DOHH2 (cell line): ENCODE measurements around the gene TMEM80.

Experiments
- H3F3A ChIP-seq: fragments of 200-600 bp; sonication (generic), shearing (Covaris generic); 2 replicates; pipeline ENCODE4 v1.6.0; 2016; ENCODE audit warnings: antibody characterized with exemption, mild to moderate bottlenecking; ENCODE audit not compliant: control insufficient read depth, insufficient read depth
- H3K27ac ChIP-seq: fragments of 200-600 bp; sonication (generic); 2 replicates; pipeline ENCODE4 v1.5.1; 2014; ENCODE audit warnings: low read depth, mild to moderate bottlenecking, low read length, moderate library complexity
- H3K27me3 ChIP-seq: fragments of 200-600 bp; sonication (generic); 2 replicates; pipeline ENCODE4 v1.6.1; 2014; ENCODE audit warnings: mild to moderate bottlenecking, low read length, mixed read lengths; ENCODE audit not compliant: control insufficient read depth
- H3K36me3 ChIP-seq: fragments of 200-600 bp; sonication (generic); 2 replicates; pipeline ENCODE4 v1.6.1; 2014; ENCODE audit warnings: mild to moderate bottlenecking, low read length, moderate library complexity, mixed read lengths; ENCODE audit not compliant: control insufficient read depth
- H3K4me1 ChIP-seq: fragments of 200-600 bp; sonication (generic); 2 replicates; pipeline ENCODE4 v1.6.1; 2014; ENCODE audit warnings: mild to moderate bottlenecking, low read length, mixed read lengths; ENCODE audit not compliant: control insufficient read depth
- H3K4me2 ChIP-seq: fragments of 200-600 bp; sonication (generic); 2 replicates; pipeline ENCODE4 v1.6.0; 2014; ENCODE audit warnings: mild to moderate bottlenecking, low read length, moderate library complexity
- H3K4me3 ChIP-seq: fragments of 200-600 bp; sonication (generic); 2 replicates; pipeline ENCODE4 v1.5.1; 2014; ENCODE audit warnings: mild to moderate bottlenecking, low read length, mixed read lengths
- H3K79me2 ChIP-seq: fragments of 200-600 bp; sonication (generic); 2 replicates; pipeline ENCODE4 v1.6.1; 2014; ENCODE audit warnings: mild to moderate bottlenecking, low read length, mixed read lengths; ENCODE audit not compliant: control insufficient read depth
- H3K9me2 ChIP-seq: fragments of 200-600 bp; sonication (generic); replicated peaks from 2 replicates; pipeline ENCODE4 v1.6.1; 2014; ENCODE audit warnings: mild to moderate bottlenecking, low read length, mixed read lengths; ENCODE audit not compliant: control insufficient read depth
- H3K9me3 ChIP-seq: fragments of 200-600 bp; sonication (generic); 2 replicates; pipeline ENCODE4 v1.6.1; 2014; ENCODE audit warnings: antibody characterized with exemption, low read length, mixed read lengths; ENCODE audit not compliant: control insufficient read depth, insufficient read depth
- H4K20me1 ChIP-seq: fragments of 200-600 bp; sonication (generic); 2 replicates; pipeline ENCODE4 v1.6.0; 2014; ENCODE audit warnings: low read depth, mild to moderate bottlenecking, antibody characterized with exemption, low read length, moderate library complexity; ENCODE audit not compliant: control insufficient read depth, insufficient read depth
- CTCF ChIP-seq: fragments of 200-600 bp; sonication (generic); IDR thresholded peaks from one replicate; pipeline ENCODE4 v1.5.1; 2014; ENCODE audit warnings: antibody characterized with exemption, mild to moderate bottlenecking, low read depth, low read length; ENCODE audit not compliant: poor library complexity, severe bottlenecking
- EZH2phosphoT487 ChIP-seq: fragments of 200-600 bp; sonication (generic); IDR thresholded peaks from 2 replicates; pipeline ENCODE4 v1.6.1; 2017; ENCODE audit warnings: borderline replicate concordance, mild to moderate bottlenecking, antibody characterized with exemption, low read length, moderate library complexity, mixed read lengths

TMEM80 gene

DNA sequence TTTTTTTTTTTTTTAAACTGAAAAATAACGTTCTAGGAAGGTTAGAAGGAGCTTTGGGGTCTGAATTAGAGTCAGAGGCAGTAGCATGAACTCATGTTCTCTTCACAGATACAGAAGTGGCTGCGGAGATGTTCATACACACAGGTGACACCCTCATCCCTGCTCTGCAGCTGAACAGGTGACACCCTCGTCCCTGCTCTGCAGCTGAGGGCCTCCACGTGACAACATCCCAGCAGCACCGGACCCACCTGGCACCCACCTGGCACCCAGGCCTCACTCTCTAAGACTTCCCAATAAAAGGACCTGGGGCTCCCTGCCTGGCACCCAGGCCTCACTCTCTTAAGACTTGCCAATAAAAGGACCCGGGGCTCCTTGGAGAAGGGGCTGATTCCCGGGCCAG, 38.8 kb upstream of the TMEM80 start:
- Histone ChIP-seq H3K4me1 (no peaks in the 10 kb centered on the region), H3K27ac (no peak overlapping the region), H3K27me3 (no peaks in the 10 kb centered on the region), H3K9me2 (no peaks in the 10 kb centered on the region), H3K79me2 (no peaks in the 10 kb centered on the region), H4K20me1 (no peaks in the 10 kb centered on the region), H3K9me3 (no peaks in the 10 kb centered on the region), H3K36me3 (no peaks in the 10 kb centered on the region; the same call in 1 of the 2 replicates), H3K4me2 (no peak overlapping the region), H3F3A (no peaks in the 10 kb centered on the region), H3K4me3 (no peak overlapping the region)
- TF ChIP-seq CTCF (no peak), EZH2phosphoT487 (no peak)

DNA sequence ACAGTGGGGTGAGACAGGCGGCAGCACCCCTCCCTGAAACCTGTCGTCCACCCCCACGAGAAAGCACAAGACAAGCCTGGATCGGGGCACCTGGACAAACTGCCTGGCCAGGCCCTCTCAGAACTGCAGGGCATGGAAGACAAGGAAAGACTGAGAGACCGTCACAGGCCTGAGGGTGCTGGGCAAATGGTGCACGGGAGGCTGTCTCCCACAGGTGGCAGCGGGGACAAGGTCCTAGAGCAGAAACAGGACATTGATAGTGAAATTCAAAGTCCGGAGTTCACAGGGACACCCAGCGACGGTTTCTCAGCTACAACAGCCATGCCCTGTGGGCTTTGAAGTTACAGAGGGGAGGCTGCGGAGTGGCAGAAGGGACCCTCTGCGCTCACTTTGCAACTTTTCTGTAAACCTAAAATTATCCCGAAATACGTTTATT, 37.9 kb upstream of the TMEM80 start:
- H3F3A ChIP-seq: no peaks in the 10 kb centered on the region
- H3K27ac ChIP-seq: no peak overlapping the region
- H3K79me2 ChIP-seq: no peaks in the 10 kb centered on the region
- H3K4me3 ChIP-seq: no peak overlapping the region
- no peaks in the 10 kb centered on the region for H3K9me3 ChIP-seq
- H3K36me3 ChIP-seq: no peaks in the 10 kb centered on the region; the same call in 1 of the 2 replicates
- H3K4me2 ChIP-seq: no peak overlapping the region
- no peaks in the 10 kb centered on the region for H3K27me3 ChIP-seq
- no peaks in the 10 kb centered on the region for H3K4me1 ChIP-seq
- no peaks in the 10 kb centered on the region for H4K20me1 ChIP-seq
- H3K9me2 ChIP-seq: no peaks in the 10 kb centered on the region
- TF ChIP-seq CTCF (no peak), EZH2phosphoT487 (no peak)

DNA sequence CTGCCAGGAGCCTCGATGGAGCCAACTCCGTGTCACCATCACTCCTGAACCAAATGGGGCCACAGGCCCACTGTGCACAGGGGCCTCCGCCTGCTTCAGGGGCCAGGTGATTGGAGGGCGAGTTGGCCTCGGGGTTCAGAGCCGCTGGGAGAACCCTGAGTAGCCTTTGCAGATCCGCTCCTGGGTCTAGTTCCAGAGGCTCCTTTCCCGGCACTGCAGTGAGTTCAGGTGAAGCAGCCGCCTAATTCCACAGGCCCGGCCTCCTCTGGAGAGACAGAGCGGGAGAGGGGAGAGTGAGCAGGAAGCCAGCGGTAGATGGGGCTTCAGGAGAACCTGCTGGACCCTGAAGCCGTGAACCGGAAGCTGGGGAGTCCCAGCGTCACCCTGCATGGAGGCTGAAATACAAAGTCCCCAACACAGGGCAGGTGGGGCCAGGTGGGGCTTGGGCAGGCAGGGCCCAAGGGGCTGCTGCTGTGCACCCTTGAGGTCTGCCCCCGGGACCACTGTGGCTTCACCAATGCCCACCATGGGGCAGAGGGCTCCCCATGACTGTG, 36.0 kb upstream of the TMEM80 start:
- Histone ChIP-seq H3K9me2 (no peaks in the 10 kb centered on the region), H3K27me3 (no peaks in the 10 kb centered on the region), H3K27ac (no peak overlapping the region), H3K4me2 (no peak overlapping the region), H4K20me1 (no peaks in the 10 kb centered on the region), H3K4me1 (no peaks in the 10 kb centered on the region), H3K79me2 (no peaks in the 10 kb centered on the region), H3K36me3 (peaks cover 4% of the 10 kb centered on the region; the same call in 1 of the 2 replicates), H3K4me3 (no peak overlapping the region), H3F3A (no peaks in the 10 kb centered on the region), H3K9me3 (no peaks in the 10 kb centered on the region)
- TF ChIP-seq EZH2phosphoT487 (no peak), CTCF (no peak)
